Activated CD4-positive, alpha-beta T cell treated with anti-CD3 and anti-CD28 coated beads for 36 hours (primary cell): ENCODE data around the gene NPHP4. TPM values are rescaled to one million over a fixed set of nuclear protein-coding genes. Genes with fewer than 3 reads are reported as not detected.

Experiments used
- ATAC-seq: fragments of 200-7000 bp; cut with Tn5 transposase; one replicate; pipeline ENCODE4 v1.10.0; 2021; ENCODE audit warnings: mild to moderate bottlenecking, moderate library complexity
- CTCF ChIA-PET: fragments of 350-600 bp; sonication (Branson Sonifier 250); formaldehyde crosslinking; loops from one replicate; lab custom pipeline; 2021; ENCODE audit warnings: antibody characterized with exemption; lab: Charles Lee
- POLR2A ChIA-PET: fragments of 350-600 bp; sonication (Branson Sonifier 250); formaldehyde crosslinking; loops from one replicate; lab custom pipeline; 2021; ENCODE audit warnings: antibody characterized with exemption, inconsistent platforms; lab: Charles Lee
- DNase-seq: peaks from one replicate; pipeline ENCODE4 v3.0.0-alpha.2; 2020
- H3K27ac Mint-ChIP-seq: one replicate; pipeline ENCODE4 v1.8.0; 2021; ENCODE audit warnings: mixed read lengths
- H3K27me3 Mint-ChIP-seq: one replicate; pipeline ENCODE4 v1.8.0; 2021; ENCODE audit warnings: mixed read lengths
- H3K36me3 Mint-ChIP-seq: one replicate; pipeline ENCODE4 v1.8.0; 2021; ENCODE audit warnings: low read depth, mixed read lengths
- H3K4me1 Mint-ChIP-seq: one replicate; pipeline ENCODE4 v1.8.0; 2021; ENCODE audit warnings: mixed read lengths
- H3K4me3 Mint-ChIP-seq: one replicate; pipeline ENCODE4 v1.8.0; 2021; ENCODE audit warnings: mild to moderate bottlenecking, moderate library complexity, mixed read lengths
- H3K9me3 Mint-ChIP-seq: one replicate; pipeline ENCODE4 v1.8.0; 2021; ENCODE audit warnings: low read depth, mixed read lengths
- intact Hi-C, 2 experiments: fragments of 100-400 bp; cut with DNase I in 1 of 2; cut with micrococcal nuclease in 1 of 2; formaldehyde crosslinking; loops; one replicate each; pipeline versions ENCODE4 v1.14.2 to v1.15.1; 2022 to 2024; cut with DNase I, micrococcal nuclease
- microRNA-seq: library from miRNA; unstranded; fragments of <30 nt; microRNA quantifications from one replicate; pipeline ENCODE4 v1.2.0, GENCODE V29; 2021; ENCODE audit warnings: borderline replicate concordance
- total RNA-seq, 2 experiments: library from RNA; stranded (reverse); gene quantifications; one replicate each; pipeline ENCODE4 v1.2.3, GENCODE V29; 2021

Gene NPHP4
- total RNA-seq, 2 experiments from 2014 or later, result 12.9 to 14.1 TPM

- H3K27me3 Mint-ChIP-seq, result peaks cover 13% of the 10 kb centered on the region
- CTCF ChIA-PET, result no interaction called here
- ATAC-seq (no peak), DNase-seq (no peak)
- H3K4me1 Mint-ChIP-seq, result no peaks in the 10 kb centered on the region
- H3K4me3 Mint-ChIP-seq, result no peak overlapping the region
- intact Hi-C loops, result no loop called here
- H3K9me3 Mint-ChIP-seq, result no peaks in the 10 kb centered on the region
- H3K27ac Mint-ChIP-seq, result no peak overlapping the region
- no peaks in the 10 kb centered on the region for H3K36me3 Mint-ChIP-seq
- POLR2A ChIA-PET, result no interaction called here
Measured at GRCh38 chr1:5819391-5820025, 172.7 kb downstream of the NPHP4 start.

GRCh38 chr1:5818755-5819154, 173.5 kb downstream of the NPHP4 start:
- no peaks in the 10 kb centered on the region for H3K4me1 Mint-ChIP-seq

DNA sequence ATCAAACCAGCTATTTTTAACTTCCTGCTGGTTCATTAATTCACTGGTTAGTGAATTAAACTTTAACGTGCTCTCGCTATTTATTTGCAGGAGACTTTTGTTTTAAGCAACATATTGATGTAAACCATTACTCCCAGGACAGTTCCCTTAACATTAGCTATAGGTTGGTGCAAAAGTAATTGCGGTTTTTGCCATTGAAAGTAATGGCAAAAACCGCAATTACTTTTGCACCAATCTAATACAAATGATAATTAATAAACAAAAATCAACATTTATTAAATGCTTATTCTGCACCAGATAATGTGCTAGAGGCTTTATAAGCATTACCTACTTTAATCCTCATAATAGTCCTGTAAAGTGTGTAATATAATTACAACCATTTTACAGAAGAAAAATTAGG, 176.5 kb downstream of the NPHP4 start:
- peaks cover 13% of the 10 kb centered on the region for H3K27me3 Mint-ChIP-seq
- H3K4me3 Mint-ChIP-seq, result no peak overlapping the region
- intact Hi-C loops, result no loop called here
- no peaks in the 10 kb centered on the region for H3K36me3 Mint-ChIP-seq
- DNase-seq, result no peak
- no peaks in the 10 kb centered on the region for H3K4me1 Mint-ChIP-seq
- POLR2A ChIA-PET, result no interaction called here
- ATAC-seq, result no peak
- H3K9me3 Mint-ChIP-seq, result no peaks in the 10 kb centered on the region
- H3K27ac Mint-ChIP-seq, result no peak overlapping the region
- CTCF ChIA-PET, result no interaction called here

More at GRCh38 chr1:5818755-5819154, 173.5 kb downstream of the NPHP4 start:
- Mint-ChIP-seq H3K27ac (no peak overlapping the region), H3K36me3 (no peaks in the 10 kb centered on the region), H3K9me3 (no peaks in the 10 kb centered on the region), H3K27me3 (peaks cover 13% of the 10 kb centered on the region), H3K4me3 (no peak overlapping the region)
- DNase-seq, result no peak
- ChIA-PET CTCF (no interaction called here), POLR2A (no interaction called here)
- intact Hi-C loops, result no loop called here
- no peak for ATAC-seq

DNA sequence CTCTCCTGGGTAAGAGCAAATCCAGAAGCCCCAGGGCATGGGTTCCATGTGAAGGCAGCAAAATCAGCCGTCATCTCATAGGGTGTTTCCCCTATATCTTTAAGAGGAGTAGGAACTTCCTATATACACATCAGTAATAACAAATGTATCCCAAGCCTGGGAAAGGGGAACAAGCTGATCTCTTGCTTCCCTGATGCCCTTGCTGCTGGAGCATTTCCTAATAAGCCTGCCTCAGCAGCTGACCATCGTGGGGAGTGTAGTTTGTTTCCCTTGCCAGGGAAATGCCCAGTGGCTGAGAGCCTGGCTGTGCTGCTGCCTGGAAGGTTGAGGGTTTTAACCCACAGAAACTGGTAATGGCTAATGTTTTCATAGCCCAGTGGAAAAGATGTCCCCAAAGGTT, 177.0 kb downstream of the NPHP4 start:
- H3K27me3 Mint-ChIP-seq, result peaks cover 13% of the 10 kb centered on the region
- no peaks in the 10 kb centered on the region for H3K4me1 Mint-ChIP-seq
- H3K9me3 Mint-ChIP-seq, result no peaks in the 10 kb centered on the region
- ATAC-seq, result no peak
- CTCF ChIA-PET, result no interaction called here
- no peak overlapping the region for H3K27ac Mint-ChIP-seq
- H3K4me3 Mint-ChIP-seq, result no peak overlapping the region
- DNase-seq, result no peak
- no peaks in the 10 kb centered on the region for H3K36me3 Mint-ChIP-seq
- POLR2A ChIA-PET, result no interaction called here
- intact Hi-C loops, result no loop called here

GRCh38 chr1:5814046-5814619, 178.1 kb downstream of the NPHP4 start:
- H3K4me1 Mint-ChIP-seq, result no peaks in the 10 kb centered on the region
- no peaks in the 10 kb centered on the region for H3K9me3 Mint-ChIP-seq
- POLR2A ChIA-PET, result no interaction called here
- ATAC-seq (no peak), DNase-seq (no peak)
- no peak overlapping the region for H3K27ac Mint-ChIP-seq
- peaks cover 13% of the 10 kb centered on the region for H3K27me3 Mint-ChIP-seq
- intact Hi-C loops, result no loop called here
- CTCF ChIA-PET, result no interaction called here
- H3K4me3 Mint-ChIP-seq, result no peak overlapping the region
- no peaks in the 10 kb centered on the region for H3K36me3 Mint-ChIP-seq

- no peak overlapping the region for H3K4me3 Mint-ChIP-seq
- no peaks in the 10 kb centered on the region for H3K9me3 Mint-ChIP-seq
- H3K4me1 Mint-ChIP-seq, result no peaks in the 10 kb centered on the region
- CTCF ChIA-PET, result no interaction called here
- H3K27ac Mint-ChIP-seq, result no peak overlapping the region
- DNase-seq (no peak), ATAC-seq (no peak)
- POLR2A ChIA-PET, result no interaction called here
- H3K27me3 Mint-ChIP-seq, result peaks cover 9% of the 10 kb centered on the region
- H3K36me3 Mint-ChIP-seq, result no peaks in the 10 kb centered on the region
- intact Hi-C loops, result no loop called here
Measured at GRCh38 chr1:5813480-5813879, 178.7 kb downstream of the NPHP4 start.

Small RNAs within 50 kb of the gene (microRNA-seq; reads per million reads assigned to microRNA genes)
- gene MIR4689, result not detected

Other genes with a start within 250 kb of the NPHP4 start
- gene KCNAB2, start 53.5 kb upstream of the NPHP4 start, total RNA-seq, result 100 to 1,000 TPM; 231 to 258 TPM
- under 1 TPM; 0.25 to 0.76 TPM for gene CHD5, start 187.9 kb upstream of the NPHP4 start, total RNA-seq
- 100 to 1,000 TPM; 392 to 475 TPM for gene RPL22, start 207.2 kb upstream of the NPHP4 start, total RNA-seq
- gene RNF207, start 213.7 kb upstream of the NPHP4 start, total RNA-seq, result 10 to 100 TPM; 13.5 to 15.2 TPM
- 10 to 100 TPM; 31.9 to 35.4 TPM for gene ICMT, start 243.5 kb upstream of the NPHP4 start, total RNA-seq